Motor neuron (in vitro differentiated cells): ENCODE results near the gene PLA2G4B. TPM values are rescaled to one million over a fixed set of nuclear protein-coding genes. Genes with fewer than 3 reads are reported as not detected.

Source experiments
- ATAC-seq, 8 experiments: fragments of 200-7000 bp; cut with Tn5 transposase; replicated peaks in 6 of 8; 2 replicates each; pipeline ENCODE4 v1.8.0; 2021; ENCODE audit warnings: mild to moderate bottlenecking in 8 of 8, moderate library complexity in 8 of 8
- H3K27ac ChIP-seq, 2 donors: fragments of 250-450 bp; sonication (Bioruptor Pico); 2 replicates each; pipeline ENCODE4 v1.9.0; 2021; ENCODE audit warnings: antibody characterized with exemption in 2 of 2, mild to moderate bottlenecking in 2 of 2, moderate library complexity in 1 of 2
- H3K4me1 ChIP-seq, 2 donors: fragments of 250-450 bp; sonication (Bioruptor Pico); replicated peaks in 1 of 2; 2 replicates each; pipeline ENCODE4 v1.6.1; 2021; ENCODE audit warnings: antibody characterized with exemption in 2 of 2, mild to moderate bottlenecking in 2 of 2, moderate library complexity in 1 of 2
- H3K4me3 ChIP-seq, 5 donors: fragments of 250-450 bp; sonication (Bioruptor Pico); 2 replicates each; pipeline ENCODE4 v1.9.0; 2021; ENCODE audit warnings: antibody characterized with exemption in 5 of 5, mild to moderate bottlenecking in 5 of 5, moderate library complexity in 4 of 5
- WGBS, 10 experiments: fragments of 450-650 bp; shearing (Covaris generic); methylation state at CpG; one replicate each; pipeline ENCODE4 v1.0.0; 2022; 5-methylcytosine and 5-hydroxymethylcytosine counted together
- in situ Hi-C, 9 experiments: fragments of 400-800 bp; cut with MboI; loops; one replicate each; pipeline ENCODE4 v1.15.0; 2021; ENCODE audit warnings: low sequenced_read_pairs in 9 of 9, low pct_unique_long_range_greater_than_20kb in 2 of 9; ENCODE audit not compliant: unreplicated experiment in 9 of 9
- total RNA-seq, 8 experiments: library from RNA; unstranded; fragments of 300-600 nt; gene quantifications; 2 replicates each; pipeline versions ENCODE4 v1.2.3 to v1.2.4, GENCODE V29; 2022

Gene PLA2G4B, protein sequence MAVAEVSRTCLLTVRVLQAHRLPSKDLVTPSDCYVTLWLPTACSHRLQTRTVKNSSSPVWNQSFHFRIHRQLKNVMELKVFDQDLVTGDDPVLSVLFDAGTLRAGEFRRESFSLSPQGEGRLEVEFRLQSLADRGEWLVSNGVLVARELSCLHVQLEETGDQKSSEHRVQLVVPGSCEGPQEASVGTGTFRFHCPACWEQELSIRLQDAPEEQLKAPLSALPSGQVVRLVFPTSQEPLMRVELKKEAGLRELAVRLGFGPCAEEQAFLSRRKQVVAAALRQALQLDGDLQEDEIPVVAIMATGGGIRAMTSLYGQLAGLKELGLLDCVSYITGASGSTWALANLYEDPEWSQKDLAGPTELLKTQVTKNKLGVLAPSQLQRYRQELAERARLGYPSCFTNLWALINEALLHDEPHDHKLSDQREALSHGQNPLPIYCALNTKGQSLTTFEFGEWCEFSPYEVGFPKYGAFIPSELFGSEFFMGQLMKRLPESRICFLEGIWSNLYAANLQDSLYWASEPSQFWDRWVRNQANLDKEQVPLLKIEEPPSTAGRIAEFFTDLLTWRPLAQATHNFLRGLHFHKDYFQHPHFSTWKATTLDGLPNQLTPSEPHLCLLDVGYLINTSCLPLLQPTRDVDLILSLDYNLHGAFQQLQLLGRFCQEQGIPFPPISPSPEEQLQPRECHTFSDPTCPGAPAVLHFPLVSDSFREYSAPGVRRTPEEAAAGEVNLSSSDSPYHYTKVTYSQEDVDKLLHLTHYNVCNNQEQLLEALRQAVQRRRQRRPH
- 1 to 10 TPM; 1.1 to 7.7 (median 3.6) TPM for total RNA-seq

DNA sequence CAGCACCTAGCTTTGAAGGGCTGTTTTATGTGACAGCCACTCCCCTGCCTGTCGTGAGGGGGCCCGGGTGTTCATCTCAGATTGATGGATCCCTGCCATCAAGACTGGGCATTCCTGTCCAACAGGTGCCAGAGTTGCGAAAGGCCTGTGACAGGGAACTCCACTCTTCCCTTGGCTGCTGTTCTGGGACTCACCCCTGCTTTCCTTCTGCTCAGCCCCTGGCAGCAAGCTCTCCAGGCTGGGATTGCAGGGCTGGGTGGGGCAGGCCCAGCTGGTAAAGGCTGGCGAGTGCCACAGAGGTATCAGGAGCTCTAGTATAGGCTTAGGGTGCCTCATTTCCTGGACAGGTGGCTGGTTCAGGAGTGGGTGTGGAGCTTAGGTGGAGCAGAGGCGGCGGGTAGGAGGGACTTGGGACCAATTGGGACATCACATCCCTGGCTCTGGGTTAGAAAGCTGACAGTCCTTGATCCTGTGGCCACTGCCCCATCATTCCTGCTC lies at the start of gene PLA2G4B:
TSS of gene PLA2G4B (plus strand) at position 448 of the 498 bp plus-strand sequence. CDS start 67 bp downstream, outside the sequence.
- H3K4me3 ChIP-seq = no peak within 1 kb of the TSS
- H3K4me1 ChIP-seq = no peaks in the 10 kb centered on the region
- in situ Hi-C loops = no loop called here
- WGBS, 10 experiments = 83 to 95% (median 90%) methylated on average over 2 to 4 of the region's 6 CpGs; no CpG with 5 or more reads in 7 of the 10 experiments
- H3K27ac ChIP-seq = no peak within 1 kb of the TSS
- no peak for ATAC-seq

DNA sequence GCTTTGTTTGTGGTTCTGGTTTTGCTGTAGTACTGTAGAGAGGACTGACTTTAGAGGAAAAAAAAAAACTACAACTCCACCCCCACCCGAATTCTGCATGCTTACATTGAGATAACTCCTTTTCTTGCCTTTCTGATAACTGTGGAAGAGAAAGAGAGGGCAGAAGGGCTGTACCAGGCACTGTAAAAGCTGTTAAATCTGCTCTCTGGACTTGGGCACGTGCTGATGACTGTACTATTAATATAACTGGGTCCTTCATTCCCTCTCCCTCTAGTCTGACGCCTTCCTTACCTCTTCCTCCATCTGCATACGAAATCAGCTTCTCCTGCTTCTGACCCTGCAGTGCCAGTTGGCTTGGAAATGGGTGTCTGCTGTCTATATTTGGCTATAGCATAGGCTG lies 49.4 kb upstream of the PLA2G4B start:
- H3K4me1 ChIP-seq = no peaks in the 10 kb centered on the region
- in situ Hi-C loops = loop anchor here in 1 of 9 experiments (25.0 kb wide), 1 partner anchor 227 kb away; the partner anchor contains the start of gene TYRO3
- ATAC-seq = peak in 3 of 8 experiments; percentile 14 to 40 (median 29)
- H3K27ac ChIP-seq = no peak overlapping the region
- 29 to 78% (median 62%) methylated on average over 1 to 3 of the region's 4 CpGs; no CpG with 5 or more reads in 3 of the 10 experiments for WGBS, 10 experiments
- no peak overlapping the region for H3K4me3 ChIP-seq

DNA sequence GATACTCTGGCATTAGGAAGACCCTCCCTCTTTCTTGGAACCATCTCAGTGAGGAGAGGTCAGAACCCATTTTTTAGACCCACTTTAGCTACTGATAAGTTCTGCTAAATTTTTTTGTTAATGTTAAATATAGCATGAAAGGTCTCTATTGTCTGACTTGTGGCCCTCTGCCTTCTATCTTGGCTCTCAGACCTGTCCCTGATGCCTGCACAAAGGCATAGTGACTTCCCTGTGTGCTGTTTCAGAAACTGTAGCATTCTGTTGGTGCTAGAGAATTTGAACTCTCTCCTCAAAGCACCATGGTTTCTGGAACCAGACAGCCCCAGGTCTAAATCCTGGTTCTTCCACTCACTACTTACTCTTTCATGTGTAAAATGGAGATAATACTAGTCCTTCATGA lies 49.0 kb upstream of the PLA2G4B start:
- ATAC-seq = no peak
- H3K4me1 ChIP-seq = no peaks in the 10 kb centered on the region
- no peak overlapping the region for H3K27ac ChIP-seq
- in situ Hi-C loops = loop anchor here in 1 of 9 experiments (25.0 kb wide), 1 partner anchor 227 kb away; the partner anchor contains the start of gene TYRO3
- no peak overlapping the region for H3K4me3 ChIP-seq

DNA sequence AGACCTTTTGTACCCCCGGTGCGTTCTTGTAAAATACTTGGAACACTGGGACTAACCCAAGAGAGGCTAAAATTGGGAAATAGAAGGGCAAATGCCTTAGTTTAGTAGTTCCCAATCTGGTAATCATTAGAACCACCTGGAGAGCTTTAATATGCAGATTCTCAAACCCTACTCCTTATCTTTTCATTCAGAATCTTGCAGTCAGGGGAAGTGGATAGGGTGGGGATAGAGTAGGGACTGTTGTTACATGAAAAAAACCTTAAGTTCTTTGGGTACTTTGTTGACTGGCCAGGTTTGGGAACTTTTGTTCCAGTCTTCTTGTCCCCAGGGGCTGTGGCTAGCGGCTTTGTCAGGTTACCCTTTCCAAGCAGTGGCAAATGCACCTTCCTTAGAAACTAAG lies 48.5 kb upstream of the PLA2G4B start:
- Histone ChIP-seq H3K4me1 (no peaks in the 10 kb centered on the region), H3K27ac (no peak overlapping the region), H3K4me3 (no peak overlapping the region)
- no peak for ATAC-seq
- in situ Hi-C loops = loop anchor here in 1 of 9 experiments (25.0 kb wide), 1 partner anchor 228 kb away; the partner anchor contains the start of gene TYRO3
- WGBS, 10 experiments = 73 to 100% (median 100%) methylated on average over 1 to 3 of the region's 3 CpGs; no CpG with 5 or more reads in 3 of the 10 experiments

DNA sequence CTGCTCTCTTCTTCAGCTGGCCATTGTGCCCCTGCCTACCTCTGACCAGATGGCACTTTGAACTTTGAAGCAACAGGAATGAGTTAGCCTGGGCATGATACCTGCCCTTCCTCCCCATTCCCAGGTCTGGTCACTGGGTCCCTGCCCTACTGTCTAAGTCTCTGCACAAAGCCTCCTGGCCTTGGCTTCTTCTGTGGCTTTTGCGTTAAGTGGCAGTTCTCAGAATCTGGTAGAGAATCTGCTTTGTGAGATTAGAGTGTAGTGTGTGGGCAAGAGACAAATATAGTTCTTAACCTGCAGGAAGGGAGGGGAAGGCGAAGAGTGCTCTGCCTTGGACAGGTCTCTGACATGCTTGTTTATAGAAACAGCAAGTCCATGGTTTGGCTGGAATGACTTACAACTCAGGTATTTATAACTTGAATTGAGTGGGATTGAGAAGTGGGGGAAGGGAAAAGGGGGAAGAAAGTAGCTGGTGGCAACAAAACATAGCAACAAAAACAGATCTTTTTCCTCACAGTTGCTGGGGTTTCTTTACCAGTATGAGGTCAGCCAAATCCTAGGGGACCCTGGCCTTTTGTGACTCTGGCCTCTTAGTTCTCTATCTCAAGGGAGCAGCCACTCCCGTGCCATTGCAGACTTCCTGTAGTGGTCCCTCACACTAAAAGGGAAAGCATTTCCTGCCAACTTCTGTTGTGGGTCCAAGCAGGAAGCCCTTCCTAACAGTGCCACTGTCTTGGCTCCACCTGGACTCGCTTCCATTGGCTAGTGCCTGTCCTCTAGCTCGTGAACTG lies 47.7 kb upstream of the PLA2G4B start:
- Histone ChIP-seq H3K4me3 (no peak overlapping the region), H3K27ac (no peak overlapping the region), H3K4me1 (no peaks in the 10 kb centered on the region)
- in situ Hi-C loops = loop anchor here in 1 of 9 experiments (25.0 kb wide), 1 partner anchor 229 kb away; the partner anchor contains the start of gene TYRO3
- 0 to 93% (median 79%) methylated on average over 1 to 3 of the region's 5 CpGs; no CpG with 5 or more reads in 4 of the 10 experiments for WGBS, 10 experiments
- peak in 2 of 8 experiments; percentile 22 to 24 for ATAC-seq

DNA sequence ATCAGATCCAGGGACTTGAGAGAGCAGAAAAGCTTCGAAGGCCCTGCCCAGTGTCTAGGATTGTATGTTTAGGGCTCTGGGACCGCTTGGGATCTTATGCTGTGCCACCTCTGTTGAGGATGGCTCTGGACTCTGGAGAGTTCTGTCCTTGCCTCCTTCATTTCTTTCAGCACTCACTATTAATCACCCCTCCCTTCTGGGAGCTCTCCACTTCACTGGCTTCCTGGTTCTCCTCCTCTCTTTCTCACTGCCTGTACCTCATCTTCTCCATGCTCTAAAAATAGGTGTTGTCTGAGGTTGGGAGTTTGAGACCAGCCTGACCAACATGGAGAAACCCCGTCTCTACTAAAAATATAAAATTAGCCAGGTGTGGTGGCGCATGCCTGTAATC lies 47.1 kb upstream of the PLA2G4B start:
- Histone ChIP-seq H3K27ac (no peak overlapping the region), H3K4me1 (no peaks in the 10 kb centered on the region), H3K4me3 (no peak overlapping the region)
- WGBS, 10 experiments = 67 to 100% (median 100%) methylated on average over 1 to 3 of the region's 4 CpGs; no CpG with 5 or more reads in 4 of the 10 experiments
- no peak for ATAC-seq
- in situ Hi-C loops = loop anchor here in 1 of 9 experiments (25.0 kb wide), 1 partner anchor 229 kb away; the partner anchor contains the start of gene TYRO3

DNA sequence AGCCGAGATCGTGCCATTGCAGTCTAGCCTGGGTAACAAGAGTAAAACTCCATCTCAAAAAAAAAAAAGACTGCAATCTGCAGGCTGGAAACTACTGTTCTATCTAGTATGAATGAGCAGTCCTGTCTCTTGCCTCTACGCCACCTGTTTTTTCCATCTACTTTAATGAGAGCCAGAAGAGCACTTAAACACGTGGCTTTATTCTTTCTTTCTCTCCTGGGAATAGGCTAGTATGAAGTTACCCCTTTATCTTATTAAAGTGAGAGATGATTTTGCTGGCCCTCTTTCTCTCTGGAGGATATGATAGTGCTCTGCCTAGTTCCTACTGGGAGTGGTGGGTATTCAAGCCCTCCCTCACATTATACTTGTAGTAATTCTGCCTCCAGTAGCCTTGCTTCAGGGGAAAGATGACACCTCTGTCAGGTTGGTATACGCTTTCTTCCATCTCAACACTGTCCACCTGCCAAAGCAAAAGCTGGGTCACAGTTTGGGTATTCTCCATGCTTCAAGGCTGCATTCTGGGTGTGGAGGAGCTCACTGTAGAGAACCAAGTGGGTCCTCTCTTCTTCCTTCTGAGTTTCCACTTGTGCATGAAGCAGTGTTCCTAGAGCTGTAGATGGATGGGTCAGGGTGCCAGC lies 46.5 kb upstream of the PLA2G4B start:
- H3K4me1 ChIP-seq = no peaks in the 10 kb centered on the region
- 75 to 100% (median 94%) methylated on average over 1 to 4 of the region's 5 CpGs for WGBS, 10 experiments
- in situ Hi-C loops = loop anchor here in 1 of 9 experiments (25.0 kb wide), 1 partner anchor 230 kb away; the partner anchor contains the start of gene TYRO3
- no peak overlapping the region for H3K4me3 ChIP-seq
- no peak overlapping the region for H3K27ac ChIP-seq
- no peak for ATAC-seq

DNA sequence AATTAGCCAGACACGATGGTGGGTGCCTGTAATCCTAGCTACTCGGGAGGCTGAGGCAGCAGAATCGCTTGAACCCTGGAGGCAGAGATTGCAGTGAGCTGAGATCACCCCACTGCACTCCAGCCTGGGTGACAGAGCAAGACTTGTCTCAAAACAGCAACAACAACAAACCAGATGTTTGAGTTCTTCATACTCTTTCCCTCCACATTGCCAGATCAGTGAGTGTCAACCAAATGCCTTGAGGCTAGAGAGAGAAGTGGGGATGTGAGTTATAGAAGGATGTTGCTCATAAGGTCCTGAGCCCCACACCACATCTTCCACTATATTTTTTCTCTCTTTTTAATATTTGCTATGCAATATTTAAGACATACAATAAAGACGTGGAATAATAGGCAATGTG lies 44.6 kb upstream of the PLA2G4B start:
- 0 to 90% (median 56%) methylated on average over 1 to 4 of the region's 4 CpGs; no CpG with 5 or more reads in 3 of the 10 experiments for WGBS, 10 experiments

DNA sequence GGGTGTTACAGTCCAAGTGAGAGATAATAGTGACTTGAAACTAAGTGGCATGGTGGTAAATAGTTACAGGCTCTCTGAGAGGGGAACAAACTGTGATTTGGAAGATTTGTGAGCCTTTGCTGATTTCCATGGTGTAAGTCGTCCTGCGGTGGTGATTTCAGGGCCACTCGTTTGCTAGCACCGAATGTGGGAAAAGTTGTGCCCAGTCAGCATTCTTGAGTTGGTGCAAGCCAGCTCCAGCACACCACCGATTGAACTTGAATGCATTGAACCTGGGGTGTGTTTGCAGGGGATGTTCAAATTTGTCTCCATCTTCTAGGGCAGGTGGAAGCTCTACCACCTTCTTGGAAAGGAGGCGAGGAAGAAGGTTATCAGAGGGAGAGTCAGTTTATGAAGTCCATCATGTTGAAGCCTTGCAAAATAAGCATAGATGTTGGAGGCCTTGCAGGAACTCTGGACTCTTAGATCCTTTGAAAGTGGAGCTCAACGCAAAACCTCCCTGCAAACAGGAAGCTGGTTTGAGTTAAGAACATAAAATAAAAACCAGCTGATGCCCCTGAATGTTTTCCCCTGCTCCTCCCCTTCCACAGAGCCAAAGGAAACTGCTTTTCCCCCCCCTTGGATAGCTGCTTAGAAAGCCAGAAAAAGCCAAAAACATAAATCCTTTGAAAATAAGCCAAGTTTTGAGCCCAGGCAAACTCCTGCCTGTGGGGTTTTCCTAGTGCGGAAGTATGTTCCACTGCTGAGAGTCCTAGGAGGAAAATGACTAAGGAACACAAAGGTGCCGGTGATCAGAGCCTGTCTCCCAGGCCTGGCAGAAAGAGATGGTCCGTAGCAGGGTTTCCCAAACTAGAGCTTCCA lies 42.4 kb upstream of the PLA2G4B start:
- WGBS, 10 experiments = 10 to 92% (median 81%) methylated on average over 2 to 9 of the region's 10 CpGs; no CpG with 5 or more reads in 1 of the 10 experiments
- in situ Hi-C loops = loop anchor here in 1 of 9 experiments (25.0 kb wide), 1 partner anchor 234 kb away; the partner anchor contains the start of gene TYRO3
- peak in 2 of 8 experiments; percentile 49 to 54 for ATAC-seq
- Histone ChIP-seq H3K4me3 (no peak overlapping the region), H3K27ac (no peak overlapping the region), H3K4me1 (no peaks in the 10 kb centered on the region)

More for the DNA sequence above, 44.6 kb upstream of the PLA2G4B start:
- Histone ChIP-seq H3K27ac (no peak overlapping the region), H3K4me1 (no peaks in the 10 kb centered on the region), H3K4me3 (no peak overlapping the region)
- in situ Hi-C loops = loop anchor here in 1 of 9 experiments (25.0 kb wide), 1 partner anchor 232 kb away; the partner anchor contains the start of gene TYRO3
- peak in 2 of 8 experiments; percentile 14 to 31 for ATAC-seq

DNA sequence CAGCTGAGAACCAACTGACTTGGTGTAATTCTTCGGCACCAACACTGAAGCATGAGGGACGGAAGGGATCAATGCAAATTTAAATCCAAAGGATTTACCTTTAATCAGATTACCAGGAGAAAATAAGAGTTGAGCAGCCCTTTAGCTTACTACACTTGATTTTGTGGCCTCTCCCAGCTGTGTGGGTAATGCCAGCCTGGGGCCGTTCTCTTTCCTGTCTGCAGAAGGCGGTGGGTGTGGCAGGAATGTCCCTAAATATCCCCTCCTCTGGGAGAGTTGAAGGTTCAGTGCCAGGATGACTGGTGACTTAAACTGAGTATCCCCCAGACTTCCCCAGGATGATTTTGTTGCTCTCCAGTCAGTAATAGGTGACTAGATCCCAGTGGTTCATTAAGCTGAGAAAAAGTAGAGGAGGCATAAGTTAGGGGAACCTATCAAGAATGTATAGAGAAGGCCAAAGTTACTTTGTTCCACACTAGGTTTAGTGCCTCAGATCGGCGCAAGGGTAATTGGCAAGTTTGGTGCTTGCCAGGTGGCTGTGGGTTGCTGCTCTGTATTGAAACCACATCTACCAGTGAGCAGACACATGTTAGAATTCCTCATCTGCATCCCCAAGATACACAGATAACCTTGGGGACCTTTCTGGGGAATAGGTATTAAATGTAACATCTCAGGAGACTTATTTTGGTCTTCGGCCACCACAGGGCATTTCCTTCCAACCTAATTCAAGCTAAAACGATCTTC lies 41.3 kb upstream of the PLA2G4B start:
- no peak overlapping the region for H3K4me3 ChIP-seq
- in situ Hi-C loops = loop anchor here in 1 of 9 experiments (25.0 kb wide), 1 partner anchor 235 kb away; the partner anchor contains the start of gene TYRO3
- no peak overlapping the region for H3K27ac ChIP-seq
- H3K4me1 ChIP-seq = no peaks in the 10 kb centered on the region
- WGBS, 10 experiments = 45 to 100% (median 97%) methylated on average over 1 to 6 of the region's 8 CpGs; no CpG with 5 or more reads in 3 of the 10 experiments
- peak in 2 of 8 experiments; percentile 21 to 44 for ATAC-seq
